Peyer's patch (tissue), 4 donors: ENCODE measurements around the gene YEATS2. TPM values are rescaled to one million over a fixed set of nuclear protein-coding genes. Genes with fewer than 3 reads are reported as not detected.
A peak's percentile ranks its signal among the peaks of the same experiment; 100 is the strongest.

ENCODE experiments used
- DNase-seq, 3 donors: peaks; one replicate each; pipeline ENCODE4 v3.0.0-alpha.2; 2017 to 2019
- H3K27ac ChIP-seq, 4 donors: fragments of 200-600 bp; sonication (generic); one replicate each; pipeline ENCODE4 v1.5.1; 2016 to 2019
- H3K27me3 ChIP-seq, 2 donors: fragments of 200-600 bp; sonication (generic); one replicate each; pipeline ENCODE4 v1.5.1; 2019
- H3K36me3 ChIP-seq, 3 donors: fragments of 200-600 bp; sonication (generic); one replicate each; pipeline ENCODE4 v1.5.1; 2016 to 2019
- H3K4me1 ChIP-seq, 4 donors: fragments of 200-600 bp; sonication (generic); one replicate each; pipeline ENCODE4 v1.5.1; 2016 to 2019
- H3K4me3 ChIP-seq, 4 donors: fragments of 200-600 bp; sonication (generic); 1 replicate in 3 of 4; 2 replicates in 1 of 4; pipeline ENCODE4 v1.5.1; 2016 to 2019; ENCODE audit warnings: mild to moderate bottlenecking in 1 of 4
- H3K9me3 ChIP-seq, 4 donors: fragments of 200-600 bp; sonication (generic); one replicate each; pipeline ENCODE4 v1.5.1; 2016 to 2019; ENCODE audit warnings: mild to moderate bottlenecking in 1 of 4
- CTCF ChIP-seq, 6 experiments: fragments of 450-650 bp in 4 of 6; fragments of 200-600 bp in 2 of 6; sonication (generic) in 1 of 6; IDR thresholded peaks; one replicate each; pipeline ENCODE4 v1.5.1; 2017 to 2019; ENCODE audit warnings: antibody characterized with exemption in 6 of 6, mild to moderate bottlenecking in 3 of 6, moderate library complexity in 1 of 6
- POLR2A ChIP-seq, 2 donors: fragments of 450-650 bp; IDR thresholded peaks; one replicate each; pipeline ENCODE4 v1.5.1; 2017; ENCODE audit warnings: antibody characterized with exemption in 2 of 2, mild to moderate bottlenecking in 2 of 2, moderate library complexity in 2 of 2
- total RNA-seq, 4 donors: library from RNA; depleted of rRNA; stranded (reverse); fragments of >200 nt; gene quantifications; one replicate each; pipeline ENCODE4 v1.1.0, GENCODE V29; 2016

YEATS2 gene
- total RNA-seq, 4 donors from 2014 or later, result 24.3 to 56.9 (median 27.7) TPM

- Histone ChIP-seq H3K27ac (no peak overlapping the region), H3K4me1 (no peaks in the 10 kb centered on the region), H3K27me3 (no peaks in the 10 kb centered on the region), H3K4me3 (no peak overlapping the region), H3K9me3 (no peaks in the 10 kb centered on the region), H3K36me3 (peaks cover 0 to 50% (median 0%) of the 10 kb centered on the region in 3 donors)
- DNase-seq, result no peak
- TF ChIP-seq POLR2A (IDR thresholded peaks at IDR 0.05), result no peak
- TF ChIP-seq CTCF (IDR thresholded peaks at IDR 0.05), result no peak
Measured at GRCh38 chr3:183762304-183762703, 64.7 kb downstream of the YEATS2 start.

- Histone ChIP-seq H3K27me3 (no peaks in the 10 kb centered on the region), H3K27ac (peak overlapping the region in 2 of 4 donors; percentile 11 to 22), H3K4me3 (no peak overlapping the region), H3K9me3 (no peaks in the 10 kb centered on the region), H3K36me3 (peaks cover 0 to 30% (median 0%) of the 10 kb centered on the region in 3 donors), H3K4me1 (no peaks in the 10 kb centered on the region)
- no peak for DNase-seq
- no peak for TF ChIP-seq CTCF (IDR thresholded peaks at IDR 0.05)
- no peak for TF ChIP-seq POLR2A (IDR thresholded peaks at IDR 0.05)
Measured at GRCh38 chr3:183764847-183765731, 67.5 kb downstream of the YEATS2 start.

DNA sequence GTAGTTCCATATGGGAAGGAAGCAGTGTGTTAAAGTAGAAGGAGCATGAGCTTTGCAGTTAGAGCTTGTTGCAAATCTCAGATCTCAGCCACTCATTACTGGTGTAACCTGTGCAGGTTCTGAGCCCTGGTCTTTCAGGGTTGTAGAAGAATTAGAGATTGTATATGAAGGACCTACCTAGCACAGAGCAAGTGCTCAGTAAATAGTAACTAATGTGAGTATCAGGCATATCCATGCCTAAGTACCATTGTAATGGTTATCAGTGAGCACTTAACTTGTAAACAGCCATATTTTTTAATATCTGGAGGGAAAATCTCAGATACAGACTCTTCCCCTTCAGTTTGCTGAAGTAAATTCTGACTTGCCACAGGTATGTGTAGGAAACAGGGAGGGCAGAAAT is 68.5 kb downstream of the YEATS2 start:
- H3K36me3 ChIP-seq, result peaks cover 0 to 22% (median 0%) of the 10 kb centered on the region in 3 donors

DNA sequence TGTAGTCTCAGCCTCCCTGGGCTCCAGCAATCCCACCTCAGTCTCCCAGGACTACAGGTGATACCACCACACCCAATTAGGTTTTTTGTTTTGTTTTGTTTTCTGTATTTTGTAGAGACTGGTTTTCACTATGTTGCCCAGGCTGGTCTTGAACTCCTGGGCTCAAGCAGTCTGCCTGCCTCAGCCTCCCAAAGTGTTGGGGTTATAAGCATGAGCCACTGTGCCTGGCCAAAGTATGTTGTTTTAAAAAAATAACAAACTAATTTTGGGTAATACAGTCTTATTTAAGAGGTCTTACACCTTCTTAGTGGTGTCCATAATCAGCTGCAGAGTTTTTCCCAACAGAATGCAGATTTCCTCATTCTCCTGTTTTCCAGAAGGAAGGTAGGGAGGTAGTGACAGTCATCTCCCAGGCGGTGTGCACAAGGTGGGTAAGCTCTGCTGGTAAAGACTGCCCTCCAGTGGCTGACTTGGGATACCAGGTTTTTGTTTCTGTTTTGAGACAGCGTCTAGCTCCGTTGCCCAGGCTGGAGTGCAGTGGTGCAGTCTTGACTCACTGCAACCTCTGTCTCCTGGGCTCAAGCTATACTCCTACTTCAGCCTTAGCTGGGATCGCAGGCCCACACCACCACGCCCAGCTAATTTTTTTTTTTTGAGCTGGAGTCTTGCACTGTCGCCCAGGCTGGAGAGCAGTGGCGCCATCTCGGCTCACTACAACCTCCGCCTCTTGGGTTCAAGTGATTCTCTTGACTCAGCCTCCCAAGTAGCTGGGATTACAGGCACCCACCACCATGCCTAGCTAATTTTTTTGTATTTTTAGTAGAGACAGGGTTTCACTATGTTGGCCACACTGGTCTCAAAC is 69.4 kb downstream of the YEATS2 start:
- no peaks in the 10 kb centered on the region for H3K4me1 ChIP-seq
- DNase-seq, result peak; percentile 64 to 89 (median 67)
- TF ChIP-seq POLR2A (IDR thresholded peaks at IDR 0.05) (no peak), CTCF (IDR thresholded peaks at IDR 0.05) (peak; percentile 58 to 90 (median 85))
- H3K36me3 ChIP-seq, result peaks cover 0 to 13% (median 0%) of the 10 kb centered on the region in 3 donors
- H3K27me3 ChIP-seq, result no peaks in the 10 kb centered on the region
- no peak overlapping the region for H3K27ac ChIP-seq
- H3K9me3 ChIP-seq, result no peaks in the 10 kb centered on the region
- no peak overlapping the region for H3K4me3 ChIP-seq

More for the DNA sequence above, 68.5 kb downstream of the YEATS2 start:
- H3K27ac ChIP-seq, result no peak overlapping the region
- no peaks in the 10 kb centered on the region for H3K27me3 ChIP-seq
- no peak overlapping the region for H3K4me3 ChIP-seq
- H3K9me3 ChIP-seq, result no peaks in the 10 kb centered on the region
- H3K4me1 ChIP-seq, result no peaks in the 10 kb centered on the region
- TF ChIP-seq POLR2A (IDR thresholded peaks at IDR 0.05), result no peak
- TF ChIP-seq CTCF (IDR thresholded peaks at IDR 0.05), result no peak
- no peak for DNase-seq

- peaks cover 0 to 10% (median 0%) of the 10 kb centered on the region in 3 donors for H3K36me3 ChIP-seq
- no peak overlapping the region for H3K4me3 ChIP-seq
- no peak for DNase-seq
- H3K27ac ChIP-seq, result no peak overlapping the region
- no peak for TF ChIP-seq POLR2A (IDR thresholded peaks at IDR 0.05)
- no peak for TF ChIP-seq CTCF (IDR thresholded peaks at IDR 0.05)
- no peaks in the 10 kb centered on the region for H3K27me3 ChIP-seq
- H3K4me1 ChIP-seq, result no peaks in the 10 kb centered on the region
- no peaks in the 10 kb centered on the region for H3K9me3 ChIP-seq
Measured at GRCh38 chr3:183768114-183768513, 70.5 kb downstream of the YEATS2 start.
